ENCODE results near the gene TM7SF3.

DNA sequence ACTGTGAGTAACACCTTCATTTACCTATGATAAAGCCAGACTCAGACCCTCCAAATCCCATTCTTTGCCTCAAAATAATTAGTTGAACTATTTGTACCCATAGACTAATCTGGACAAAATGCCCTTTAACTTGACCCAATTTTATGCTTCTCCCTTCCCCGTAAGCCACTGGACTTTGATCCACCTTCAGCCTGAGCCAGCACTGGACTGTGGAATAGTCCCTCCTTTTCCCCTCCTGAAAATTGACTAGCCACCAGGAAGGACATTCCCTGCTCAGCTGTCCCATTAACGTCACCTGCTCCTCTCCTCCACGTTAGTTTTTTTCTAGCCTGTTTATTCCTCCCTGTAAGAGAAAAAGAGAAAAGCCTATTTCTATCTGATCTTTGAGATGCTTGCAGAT, 18.5 kb upstream of the TM7SF3 start:
- TF ChIP-seq, protein P1, sequence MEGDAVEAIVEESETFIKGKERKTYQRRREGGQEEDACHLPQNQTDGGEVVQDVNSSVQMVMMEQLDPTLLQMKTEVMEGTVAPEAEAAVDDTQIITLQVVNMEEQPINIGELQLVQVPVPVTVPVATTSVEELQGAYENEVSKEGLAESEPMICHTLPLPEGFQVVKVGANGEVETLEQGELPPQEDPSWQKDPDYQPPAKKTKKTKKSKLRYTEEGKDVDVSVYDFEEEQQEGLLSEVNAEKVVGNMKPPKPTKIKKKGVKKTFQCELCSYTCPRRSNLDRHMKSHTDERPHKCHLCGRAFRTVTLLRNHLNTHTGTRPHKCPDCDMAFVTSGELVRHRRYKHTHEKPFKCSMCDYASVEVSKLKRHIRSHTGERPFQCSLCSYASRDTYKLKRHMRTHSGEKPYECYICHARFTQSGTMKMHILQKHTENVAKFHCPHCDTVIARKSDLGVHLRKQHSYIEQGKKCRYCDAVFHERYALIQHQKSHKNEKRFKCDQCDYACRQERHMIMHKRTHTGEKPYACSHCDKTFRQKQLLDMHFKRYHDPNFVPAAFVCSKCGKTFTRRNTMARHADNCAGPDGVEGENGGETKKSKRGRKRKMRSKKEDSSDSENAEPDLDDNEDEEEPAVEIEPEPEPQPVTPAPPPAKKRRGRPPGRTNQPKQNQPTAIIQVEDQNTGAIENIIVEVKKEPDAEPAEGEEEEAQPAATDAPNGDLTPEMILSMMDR (conservative IDR thresholded peaks at IDR 0.05) = no peak
- TF ChIP-seq EZH2 (IDR thresholded peaks at IDR 0.05; ENCODE audit: low read depth) = no peak
